Raji (cell line): ENCODE results near the gene ROBO1.

Source experiments
- POLR2A ChIP-seq: IDR thresholded peaks from 2 replicates; pipeline ENCODE4 v1.6.1; 2011; ENCODE audit warnings: low read depth, low read length, control low read depth; ENCODE audit not compliant: insufficient read depth

ROBO1 gene

DNA sequence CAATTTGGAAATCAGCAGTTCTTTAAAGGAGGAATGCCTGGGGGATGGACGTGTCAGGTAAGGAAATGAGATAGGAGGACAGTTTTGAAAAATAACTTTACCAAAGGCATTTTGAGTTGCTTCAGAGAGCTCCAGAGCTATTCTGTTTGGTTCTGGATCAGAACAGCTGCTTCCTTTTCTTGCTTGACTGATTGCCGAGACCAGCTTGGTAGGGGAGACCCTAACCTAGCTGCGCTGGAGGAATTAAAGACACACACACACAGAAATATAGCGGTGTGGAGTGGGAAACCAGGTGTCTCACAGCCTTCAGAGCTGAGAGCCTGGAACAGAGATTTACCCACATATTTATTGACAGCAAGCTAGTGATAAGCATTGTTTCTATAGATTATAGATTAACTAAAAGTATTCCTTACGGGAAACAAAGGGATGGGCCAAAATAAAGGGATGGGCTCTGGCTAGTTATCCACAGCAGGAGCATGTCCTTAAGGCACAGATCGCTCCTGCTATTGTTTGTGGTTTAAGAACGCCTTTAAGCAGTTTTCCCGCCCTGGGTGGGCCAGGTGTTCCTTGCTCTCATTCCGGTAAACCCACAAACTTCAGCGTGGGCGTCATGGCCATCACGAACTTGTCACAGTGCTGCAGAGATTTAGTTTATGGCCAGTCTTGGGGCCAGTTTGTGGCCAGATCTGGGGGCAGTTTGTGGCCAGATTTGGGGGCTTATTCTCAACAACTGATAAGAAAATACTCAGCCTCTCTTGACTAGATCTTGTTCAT is 556.0 kb downstream of the ROBO1 start:
- no peak for TF ChIP-seq POLR2A

DNA sequence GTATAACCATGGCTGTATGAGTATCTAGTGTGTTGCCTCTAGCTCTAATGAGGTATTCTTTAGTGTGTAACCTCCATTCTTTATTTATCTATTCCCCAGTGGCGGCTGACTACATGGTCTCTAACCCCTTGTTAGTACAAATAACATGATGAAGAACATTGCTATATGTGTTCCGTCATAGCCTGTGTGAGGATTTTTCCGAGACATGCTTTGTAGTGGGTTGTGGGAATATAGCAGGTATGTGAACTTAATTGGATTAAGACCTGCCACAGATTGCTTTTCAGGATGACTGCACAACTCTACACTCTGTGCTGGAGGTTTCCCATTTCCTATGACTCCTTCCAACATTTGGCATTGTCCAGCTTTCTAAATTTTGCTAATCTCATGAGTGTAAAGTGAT is 563.4 kb downstream of the ROBO1 start:
- TF ChIP-seq POLR2A = no peak

DNA sequence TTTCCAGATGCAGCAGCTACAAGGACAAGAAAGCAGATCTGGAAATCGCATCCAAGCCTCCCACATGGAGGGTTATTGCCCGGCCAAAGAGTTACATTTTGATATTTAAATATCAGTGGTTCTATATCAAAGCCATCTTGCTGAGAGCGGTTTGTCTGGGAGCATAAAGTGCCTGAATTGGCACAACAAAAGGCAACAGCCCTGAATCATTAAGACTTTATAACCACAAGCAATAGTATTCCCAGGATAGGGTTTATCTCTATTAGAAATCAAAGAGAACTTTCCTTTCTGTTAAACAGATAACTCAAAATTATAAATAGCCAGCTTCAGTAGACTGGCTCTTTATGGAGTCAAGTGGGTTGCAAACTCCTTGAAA is 564.7 kb downstream of the ROBO1 start:
- TF ChIP-seq POLR2A = no peak

DNA sequence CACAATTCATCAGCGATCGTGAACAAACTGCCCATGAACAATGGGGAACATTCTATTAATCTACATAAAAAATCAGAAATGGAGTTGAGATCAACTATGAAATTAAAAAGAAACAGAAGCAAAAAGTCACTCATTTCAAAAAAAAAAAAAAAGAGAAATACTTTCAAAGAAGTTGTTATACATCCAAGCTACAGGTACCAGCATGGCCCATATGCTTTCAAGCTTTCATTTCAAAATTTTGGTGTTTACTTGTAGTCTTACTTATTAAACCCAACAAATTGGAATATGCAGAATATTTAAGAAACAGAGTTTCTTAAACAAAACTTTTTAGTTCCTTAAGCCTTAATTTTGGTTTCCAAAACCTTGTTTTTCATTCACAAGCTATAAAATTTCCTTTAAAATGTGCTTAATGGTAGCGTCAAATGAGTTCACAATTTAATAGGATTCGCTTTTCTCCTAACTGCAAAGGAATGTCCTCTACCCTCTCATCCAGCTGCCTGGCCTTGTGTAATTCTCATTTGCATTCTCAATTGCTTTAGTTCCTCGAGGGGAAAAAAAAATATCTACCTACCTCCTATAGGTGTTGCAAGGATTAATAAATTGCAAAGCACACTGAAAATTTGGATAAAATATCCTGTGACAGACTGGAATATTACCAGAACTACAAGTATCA is 565.2 kb downstream of the ROBO1 start:
- TF ChIP-seq POLR2A = no peak

DNA sequence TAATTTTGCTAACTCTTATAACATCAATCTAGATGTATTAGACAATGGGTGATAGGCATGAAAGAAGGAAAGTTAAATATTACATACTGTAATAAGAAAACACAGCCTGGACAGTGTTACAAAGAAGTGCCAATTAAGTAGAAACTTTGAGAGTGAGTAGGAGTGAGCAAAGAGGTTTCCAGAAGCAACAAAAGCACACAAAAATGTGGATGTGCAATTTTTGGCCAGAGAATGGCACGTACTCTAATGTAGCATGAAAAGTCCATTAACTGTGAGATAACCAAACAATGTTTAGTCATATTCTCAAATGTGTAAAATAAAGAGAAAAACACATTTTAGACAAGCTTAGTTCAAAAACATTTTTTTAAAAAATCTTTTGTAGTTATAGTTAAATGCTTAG is 567.3 kb downstream of the ROBO1 start:
- TF ChIP-seq POLR2A = no peak

DNA sequence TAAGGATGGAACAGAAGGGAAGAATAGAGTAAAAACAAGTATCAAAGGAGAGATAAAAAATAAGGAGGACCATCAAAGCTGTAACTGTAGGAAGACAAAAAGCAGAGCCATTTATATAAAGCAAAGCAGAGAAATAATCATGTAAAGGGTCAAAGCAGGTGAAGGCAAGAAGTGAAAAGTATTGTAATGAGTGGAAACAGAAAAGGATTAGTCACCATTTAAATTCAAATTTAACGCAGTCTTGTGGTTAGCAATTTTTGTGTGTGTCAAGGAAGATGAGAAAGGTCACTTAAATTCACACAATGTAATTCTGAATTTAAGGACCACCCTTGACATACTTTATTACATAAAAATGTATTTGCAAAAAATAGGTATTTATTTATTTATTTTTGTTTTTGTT is 567.8 kb downstream of the ROBO1 start:
- no peak for TF ChIP-seq POLR2A

DNA sequence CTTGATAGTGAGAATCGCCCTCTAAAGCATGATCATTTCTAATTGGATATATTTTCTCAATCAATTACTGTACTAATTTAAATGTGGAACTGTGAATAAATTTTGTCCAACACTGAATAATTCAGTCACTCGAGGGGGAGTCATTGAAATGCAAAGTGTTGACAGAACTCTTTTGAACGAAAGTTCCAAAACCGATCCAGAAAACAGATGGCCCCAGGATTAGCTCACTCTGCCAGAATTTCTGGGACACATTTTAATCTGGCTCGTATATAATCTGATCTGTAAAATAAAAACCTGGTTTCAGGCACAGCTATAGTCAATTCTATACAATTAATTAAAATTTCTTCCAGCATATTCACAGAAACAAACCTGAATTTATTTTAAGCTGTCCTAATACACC is 580.4 kb downstream of the ROBO1 start:
- no peak for TF ChIP-seq POLR2A

DNA sequence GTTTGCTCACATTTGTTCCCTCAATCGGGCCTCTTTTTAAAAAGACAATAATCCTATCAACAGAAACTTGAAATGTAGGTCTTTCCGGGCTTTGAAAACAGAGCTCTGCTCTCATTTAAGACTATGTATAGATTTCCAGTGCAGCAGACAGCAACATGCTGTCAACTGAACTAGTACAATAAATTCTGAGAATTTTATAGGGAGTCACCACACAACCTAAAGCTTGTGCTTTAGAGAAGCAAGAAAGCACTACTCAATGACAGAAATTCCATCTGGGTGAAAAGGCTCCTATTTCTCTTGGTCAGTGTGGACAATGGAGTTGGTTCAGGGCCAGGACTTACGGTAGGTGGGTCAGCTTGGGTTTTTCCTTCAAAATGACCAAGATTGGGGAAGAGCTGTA is 583.5 kb downstream of the ROBO1 start:
- no peak for TF ChIP-seq POLR2A

DNA sequence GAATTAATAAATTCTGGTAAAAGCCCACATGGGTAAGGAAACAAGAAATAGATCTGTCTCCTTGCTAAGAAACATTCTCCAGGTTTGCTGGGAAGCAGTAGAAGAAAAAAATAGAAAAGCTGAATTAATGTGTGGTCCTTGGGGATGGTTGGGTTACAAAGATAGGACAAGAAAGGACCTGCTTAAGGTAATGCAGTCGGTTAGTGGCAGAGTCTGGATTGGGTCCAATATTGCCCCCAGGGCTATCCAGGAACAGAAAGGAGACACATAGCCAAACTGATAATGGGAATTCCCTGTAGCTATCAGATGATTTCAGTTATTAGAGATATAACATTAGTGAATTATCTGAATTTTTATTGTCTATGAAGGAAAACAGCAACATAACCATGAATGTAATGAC is 584.3 kb downstream of the ROBO1 start:
- no peak for TF ChIP-seq POLR2A

DNA sequence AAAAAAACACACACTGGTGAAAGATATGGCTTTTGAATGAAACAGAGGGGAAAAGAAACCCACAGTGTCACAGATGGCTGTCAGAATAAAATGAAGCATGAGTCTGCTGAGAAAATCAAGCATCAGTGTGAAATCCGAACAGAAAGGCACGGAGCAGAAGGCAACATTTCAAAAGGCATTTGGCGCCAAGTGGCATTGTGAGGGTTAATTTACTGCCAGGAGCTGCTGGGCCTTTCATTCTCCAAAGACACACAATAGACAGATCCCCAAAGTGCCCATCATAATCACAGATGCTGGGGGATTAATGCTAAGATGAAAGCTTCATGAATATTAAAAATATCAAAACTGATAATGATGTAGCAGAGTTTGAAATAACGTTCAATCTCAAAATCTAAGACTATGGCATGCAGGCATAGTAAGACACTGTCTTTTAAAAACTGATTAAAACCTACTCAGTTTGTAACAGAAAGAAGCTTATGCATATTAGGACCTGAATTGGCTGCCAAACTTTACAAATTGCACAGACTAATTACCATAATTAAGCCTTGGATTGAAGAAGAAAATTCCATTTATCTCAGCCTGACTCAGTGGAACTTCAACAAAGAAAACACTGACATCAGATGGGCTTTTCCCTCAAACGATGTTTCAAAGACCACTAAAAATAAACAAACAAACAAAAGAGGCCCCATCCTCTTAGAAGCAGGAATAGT is 589.2 kb downstream of the ROBO1 start:
- no peak for TF ChIP-seq POLR2A

DNA sequence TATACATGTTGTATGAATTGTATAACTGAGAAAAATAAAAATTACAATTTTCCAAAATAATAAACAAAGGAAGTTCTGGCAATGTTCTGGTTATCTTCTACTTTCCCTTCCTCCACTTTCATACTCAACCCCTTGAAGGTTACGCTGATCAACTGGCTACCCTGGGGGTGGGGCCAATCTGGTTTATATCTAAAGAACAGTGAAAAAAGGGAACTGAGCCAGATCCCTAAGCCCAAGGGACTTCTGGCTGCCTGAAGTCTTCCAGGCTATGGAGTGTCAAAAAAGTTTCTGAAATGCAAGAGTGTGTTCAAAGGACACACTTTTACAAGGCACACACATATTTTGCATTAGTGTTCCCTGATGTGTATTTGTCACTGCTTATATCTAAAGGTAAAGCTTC is 591.9 kb downstream of the ROBO1 start:
- TF ChIP-seq POLR2A = no peak

DNA sequence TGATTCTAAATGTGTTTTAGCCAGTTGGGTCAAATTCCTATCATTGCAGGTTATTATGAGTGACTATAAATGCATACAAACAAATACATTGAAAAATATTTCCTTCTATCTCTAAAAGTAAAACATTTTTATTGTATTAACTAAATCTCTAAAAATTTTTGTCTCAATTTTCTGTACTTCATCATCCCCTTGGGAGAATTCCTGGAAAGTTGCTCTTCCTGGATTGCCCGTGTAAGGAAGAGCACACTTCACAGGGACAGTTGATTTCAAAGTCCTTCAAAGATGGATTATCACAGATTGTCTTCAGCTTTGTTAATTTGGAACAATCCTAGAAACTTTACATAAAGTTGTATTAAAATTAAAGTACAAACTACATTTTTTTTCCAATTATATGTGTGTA is 595.6 kb downstream of the ROBO1 start:
- no peak for TF ChIP-seq POLR2A

DNA sequence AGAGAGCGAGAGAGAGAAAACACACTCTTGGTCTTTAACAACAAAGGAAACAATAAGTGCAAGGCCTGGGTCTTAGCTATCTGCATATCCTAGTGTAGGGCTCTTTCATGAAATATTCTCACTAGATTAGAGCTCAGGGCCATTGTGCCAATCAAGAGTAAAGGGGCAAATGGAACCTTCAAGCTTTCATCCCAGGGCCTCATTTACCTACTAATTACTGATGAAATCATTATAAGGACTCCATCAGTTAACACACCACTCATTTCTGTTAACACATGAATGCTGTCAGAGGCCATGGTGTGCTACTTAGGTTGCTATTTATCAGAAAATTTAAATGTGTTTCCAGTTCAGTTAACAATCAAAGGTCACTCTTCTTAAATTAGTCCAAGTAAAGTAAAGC is 597.8 kb downstream of the ROBO1 start:
- TF ChIP-seq POLR2A = no peak

DNA sequence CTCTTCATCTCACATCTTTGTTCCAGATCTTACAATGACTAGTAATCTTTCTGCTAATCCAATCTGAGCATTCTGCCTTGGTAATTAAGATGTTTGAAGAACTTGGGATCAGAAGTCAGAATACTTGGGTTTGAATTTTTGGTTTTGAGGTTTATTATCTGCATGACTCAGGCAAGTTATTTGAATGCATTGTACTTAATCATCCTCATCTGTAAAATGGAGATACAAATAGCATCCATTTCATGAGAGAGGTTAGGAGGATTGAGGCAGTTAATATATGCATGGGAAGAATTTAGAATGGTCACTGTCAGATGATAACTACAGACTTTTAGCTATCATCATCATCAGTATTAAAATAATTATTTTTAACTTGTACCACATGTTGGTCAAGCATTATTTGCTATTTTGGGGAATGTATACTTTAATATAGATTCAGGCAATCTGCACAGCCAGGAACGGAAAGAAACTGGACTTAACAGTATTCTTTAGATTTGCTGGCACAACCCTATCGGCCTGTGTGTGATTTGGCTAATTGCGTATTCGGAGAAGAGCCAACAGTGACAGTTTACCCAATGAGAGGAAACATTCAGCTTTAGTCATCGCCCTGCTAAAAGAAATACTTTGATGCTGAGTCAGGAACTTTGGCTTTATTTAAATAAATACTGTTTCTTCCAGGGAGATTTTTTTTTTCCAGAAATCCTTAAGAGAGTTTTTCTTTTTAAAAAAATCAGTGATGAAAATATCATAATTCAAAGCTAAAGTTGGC is 600.0 kb downstream of the ROBO1 start:
- TF ChIP-seq POLR2A = no peak

DNA sequence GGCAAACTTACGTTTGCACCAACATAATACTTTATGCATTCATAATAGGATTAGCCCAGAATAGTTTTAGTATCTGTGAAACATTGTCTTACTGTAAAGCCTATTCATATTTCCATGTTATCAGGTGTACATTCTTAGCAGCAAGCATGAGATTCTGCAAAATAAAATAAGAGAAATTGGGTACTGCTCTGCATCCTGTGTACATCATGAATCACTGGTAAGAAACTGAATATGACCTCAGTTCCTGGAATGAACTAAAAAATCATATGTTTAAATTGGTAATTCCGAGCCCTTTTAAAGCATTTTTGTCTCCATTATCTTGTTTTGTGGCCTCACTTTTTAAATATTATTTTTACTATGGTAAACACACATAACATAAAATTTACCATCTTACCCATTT is 605.1 kb downstream of the ROBO1 start:
- no peak for TF ChIP-seq POLR2A
